NT2/D1 (cell line): ENCODE measurements around the gene DDIT3.

Experiments used
- SUZ12 ChIP-seq: IDR thresholded peaks from 2 replicates; pipeline ENCODE4 v1.6.1; 2011; ENCODE audit not compliant: insufficient read length, insufficient read depth; ENCODE audit errors: extremely low read depth
- YY1 ChIP-seq: IDR thresholded peaks from 2 replicates; pipeline ENCODE4 v1.6.1; 2011; ENCODE audit not compliant: insufficient read length, insufficient read depth
- ZNF274 ChIP-seq: IDR thresholded peaks from 2 replicates; pipeline ENCODE4 v1.6.1; 2011; ENCODE audit warnings: mild to moderate bottlenecking, low read depth, low read length

DNA sequence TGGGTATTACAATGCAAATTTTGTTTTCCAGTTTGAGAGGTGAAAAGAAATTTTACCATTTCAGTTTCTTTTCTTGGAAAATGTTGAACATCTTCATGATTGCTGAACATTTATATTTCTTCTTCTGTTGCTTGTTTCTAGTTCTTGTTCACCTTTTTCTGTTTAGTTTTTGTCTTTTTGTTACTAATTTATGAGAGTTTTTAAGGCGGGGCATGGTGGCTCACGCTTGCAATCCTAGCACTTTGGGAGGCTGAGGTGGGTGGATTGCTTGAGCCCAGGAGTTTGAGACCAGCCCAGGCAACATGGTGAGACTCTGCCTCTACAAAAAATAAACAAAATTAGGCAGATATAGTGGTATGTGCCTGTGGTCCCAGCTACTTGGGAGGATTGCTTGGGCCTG is 40.2 kb upstream of the DDIT3 start:
- TF ChIP-seq ZNF274 (no peak), YY1 (no peak), SUZ12 (no peak)
